PC-3 (cell line): ENCODE data around the gene MICALL2.

Experiments
- EZH2 ChIP-seq: fragments of 300-600 bp; sonication (generic); IDR thresholded peaks from one replicate; pipeline ENCODE4 v1.6.1; 2017; ENCODE audit warnings: antibody characterized with exemption, mild to moderate bottlenecking, low read length; ENCODE audit not compliant: unreplicated experiment
- TF ChIP-seq, protein P1 (sequence below): fragments of 300-600 bp; sonication (generic); conservative IDR thresholded peaks from 2 replicates; pipeline ENCODE4 v1.5.1; 2017; ENCODE audit warnings: antibody characterized with exemption, low read depth, mild to moderate bottlenecking, low read length

DNA sequence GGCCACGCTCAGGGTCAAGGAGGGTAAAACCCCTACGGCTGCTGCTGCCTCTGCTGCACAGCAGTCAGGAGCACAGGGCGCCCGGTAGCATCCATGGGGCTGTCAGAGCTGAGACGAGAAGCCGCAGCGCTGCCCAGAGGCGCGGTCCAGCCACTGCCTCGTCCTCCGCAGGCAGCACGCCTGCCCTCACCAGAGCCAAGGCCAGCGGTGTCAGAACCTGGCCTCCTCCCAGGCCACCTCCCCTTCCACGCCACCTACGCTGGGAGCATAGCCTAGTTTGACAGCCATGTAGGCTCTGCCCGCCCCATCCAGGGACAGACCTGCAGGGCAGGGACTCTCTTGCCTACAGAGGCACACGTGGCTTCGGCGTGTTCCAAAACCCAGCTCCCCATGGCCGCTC, 28.7 kb upstream of the MICALL2 start:
- no peak for TF ChIP-seq EZH2
- TF ChIP-seq, protein P1, sequence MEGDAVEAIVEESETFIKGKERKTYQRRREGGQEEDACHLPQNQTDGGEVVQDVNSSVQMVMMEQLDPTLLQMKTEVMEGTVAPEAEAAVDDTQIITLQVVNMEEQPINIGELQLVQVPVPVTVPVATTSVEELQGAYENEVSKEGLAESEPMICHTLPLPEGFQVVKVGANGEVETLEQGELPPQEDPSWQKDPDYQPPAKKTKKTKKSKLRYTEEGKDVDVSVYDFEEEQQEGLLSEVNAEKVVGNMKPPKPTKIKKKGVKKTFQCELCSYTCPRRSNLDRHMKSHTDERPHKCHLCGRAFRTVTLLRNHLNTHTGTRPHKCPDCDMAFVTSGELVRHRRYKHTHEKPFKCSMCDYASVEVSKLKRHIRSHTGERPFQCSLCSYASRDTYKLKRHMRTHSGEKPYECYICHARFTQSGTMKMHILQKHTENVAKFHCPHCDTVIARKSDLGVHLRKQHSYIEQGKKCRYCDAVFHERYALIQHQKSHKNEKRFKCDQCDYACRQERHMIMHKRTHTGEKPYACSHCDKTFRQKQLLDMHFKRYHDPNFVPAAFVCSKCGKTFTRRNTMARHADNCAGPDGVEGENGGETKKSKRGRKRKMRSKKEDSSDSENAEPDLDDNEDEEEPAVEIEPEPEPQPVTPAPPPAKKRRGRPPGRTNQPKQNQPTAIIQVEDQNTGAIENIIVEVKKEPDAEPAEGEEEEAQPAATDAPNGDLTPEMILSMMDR, result no peak
